GM18868 (cell line): ENCODE results near the gene MEIS2.

Experiments used
- ATAC-seq: cut with Tn5 transposase; IDR thresholded peaks from one replicate; pipeline ENCODE4 v1.9.1; 2021; ENCODE audit warnings: mild to moderate bottlenecking, moderate library complexity; ENCODE audit not compliant: unreplicated experiment

Gene MEIS2

DNA sequence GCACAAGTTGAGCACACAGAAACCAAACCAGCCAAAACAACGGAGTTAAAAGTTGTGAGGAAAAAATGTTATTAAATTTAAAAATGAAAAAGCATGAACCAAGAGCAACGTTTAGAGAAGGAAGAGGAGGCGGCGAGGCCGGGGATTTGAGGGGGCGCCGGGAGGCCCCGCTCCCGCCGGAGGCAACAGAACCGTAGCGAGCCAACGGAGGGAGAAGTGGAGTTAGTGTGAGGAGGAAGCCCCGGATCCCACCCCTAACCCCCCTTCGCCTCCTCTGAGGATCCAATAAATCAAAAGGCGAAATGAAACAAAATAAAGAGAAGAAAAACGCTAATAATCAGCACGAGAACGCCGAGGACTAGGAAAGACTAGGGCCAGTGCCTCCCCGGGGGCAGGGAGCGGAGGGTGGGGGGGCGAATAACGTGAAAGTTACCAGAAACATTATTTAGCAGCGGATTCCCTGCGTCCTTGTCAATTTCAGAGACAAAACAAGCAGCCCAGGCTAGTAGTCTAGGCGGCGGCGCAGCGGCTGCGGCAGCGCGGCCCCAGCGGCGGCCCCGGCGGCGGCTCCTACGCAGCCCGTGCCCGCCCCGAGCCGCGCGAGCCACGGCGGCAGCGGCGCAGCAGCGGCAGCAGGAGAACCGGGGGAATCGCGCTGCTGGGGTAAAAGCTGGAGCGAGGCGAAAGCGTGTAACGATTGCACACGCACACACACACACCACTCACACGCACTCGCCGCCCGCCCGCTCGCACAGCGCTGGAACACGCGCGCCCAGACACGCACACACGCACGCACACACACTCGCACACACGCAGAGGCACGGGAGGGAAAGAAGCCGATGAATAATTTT is 1.7 kb downstream of the MEIS2 start:
- peak; percentile 33 for ATAC-seq

DNA sequence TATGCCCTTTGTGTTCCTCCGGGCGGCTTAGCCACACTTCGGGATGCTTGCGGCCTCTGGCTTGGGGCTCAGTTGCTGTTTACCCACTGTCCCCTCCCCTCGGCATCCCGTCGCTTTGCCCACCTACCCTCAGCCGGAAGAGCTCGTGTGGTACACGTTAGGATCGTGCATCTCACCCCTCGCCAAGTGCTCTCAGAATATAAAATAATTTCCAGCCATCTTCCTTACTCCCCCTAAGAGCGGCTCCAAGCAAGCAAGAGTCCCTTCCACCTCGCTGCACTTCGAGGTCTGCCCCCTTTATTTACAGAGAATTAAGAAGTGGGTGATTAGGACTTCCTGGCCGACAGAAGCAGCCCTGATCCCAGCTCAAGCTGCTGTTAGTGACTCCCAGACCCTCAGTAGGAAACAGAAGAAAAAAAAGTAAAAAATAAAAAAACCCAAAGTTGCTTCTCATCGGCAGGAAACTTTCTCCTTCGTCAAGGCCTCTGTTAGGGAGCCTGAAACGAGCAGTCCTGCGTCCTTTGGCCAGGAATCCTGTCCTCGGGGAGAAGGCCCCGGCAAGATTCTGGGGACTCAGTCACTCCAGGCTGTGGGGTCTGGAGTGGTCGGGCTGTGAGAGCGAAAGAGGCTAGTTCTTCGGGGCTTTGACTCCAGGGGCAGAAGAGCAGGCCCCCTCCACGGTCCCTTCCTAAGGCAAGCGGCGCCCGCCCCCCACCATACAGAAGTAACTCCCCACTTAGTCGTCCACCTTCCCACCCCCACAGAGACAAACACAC is 3.0 kb downstream of the MEIS2 start:
- no peak for ATAC-seq

DNA sequence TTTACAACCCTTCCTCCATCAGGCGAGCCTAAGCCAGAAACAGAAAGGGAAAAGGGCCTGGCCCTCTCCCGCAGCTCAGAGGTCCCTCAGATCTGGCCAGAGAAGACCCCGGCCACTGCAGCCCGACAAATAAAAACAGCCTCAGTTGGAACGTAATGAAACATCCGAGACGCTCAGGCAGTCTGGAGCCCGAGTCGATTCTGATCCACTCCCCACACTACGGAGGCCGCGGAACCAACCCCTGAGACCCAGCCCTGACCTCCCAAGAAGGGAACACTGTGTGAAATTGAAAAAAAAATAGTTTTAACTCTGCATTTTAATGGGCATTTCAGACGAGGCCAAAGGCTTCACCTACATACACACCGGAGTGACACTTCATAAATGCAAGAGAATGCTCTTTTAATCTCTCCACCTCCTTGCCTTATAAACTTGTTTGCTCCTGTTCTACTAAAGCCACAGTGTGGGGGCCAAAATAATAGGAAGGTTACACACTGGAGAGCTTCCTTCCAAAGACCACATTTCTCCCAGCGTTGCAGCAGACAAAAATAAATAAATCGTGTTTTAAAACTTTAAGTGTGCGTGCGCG is 3.7 kb downstream of the MEIS2 start:
- ATAC-seq: no peak

DNA sequence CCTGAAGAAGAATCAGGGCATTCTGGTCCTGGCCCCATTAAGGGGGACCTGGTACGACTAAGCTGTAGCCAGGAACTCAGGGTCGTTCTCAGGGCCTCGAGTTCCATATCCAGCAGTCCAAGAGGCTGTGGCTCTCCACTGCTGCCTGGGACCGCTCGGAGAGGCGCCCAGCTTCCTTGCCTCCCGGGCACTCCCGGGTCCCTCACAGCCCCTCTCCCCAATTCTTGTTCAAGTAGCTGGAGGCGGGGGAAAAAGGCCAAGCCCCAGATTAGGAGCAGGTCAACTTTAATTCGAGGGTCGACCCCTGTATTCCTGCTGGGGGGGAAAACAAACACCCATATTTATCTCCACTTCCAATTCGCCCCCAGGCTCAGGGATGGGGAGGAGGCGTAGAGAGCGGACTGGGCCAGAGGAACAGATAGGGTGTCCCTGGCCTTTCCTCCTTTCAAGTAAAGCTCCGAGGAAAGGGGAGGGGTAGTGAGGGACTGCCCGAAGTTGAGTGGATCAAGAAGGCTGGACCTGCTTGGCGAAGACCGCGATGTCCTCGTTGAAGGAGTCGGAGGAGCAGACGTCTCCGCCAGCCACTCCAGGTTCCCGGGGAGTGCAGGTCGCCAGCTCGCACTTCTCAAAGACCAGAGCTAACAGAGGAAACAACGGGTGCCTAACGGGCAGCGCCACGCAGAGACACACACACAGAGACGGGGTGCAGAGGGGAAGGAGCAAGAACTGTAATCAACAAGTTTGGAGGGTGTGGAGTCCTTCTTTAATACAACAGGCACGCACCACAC is 4.4 kb downstream of the MEIS2 start:
- no peak for ATAC-seq

DNA sequence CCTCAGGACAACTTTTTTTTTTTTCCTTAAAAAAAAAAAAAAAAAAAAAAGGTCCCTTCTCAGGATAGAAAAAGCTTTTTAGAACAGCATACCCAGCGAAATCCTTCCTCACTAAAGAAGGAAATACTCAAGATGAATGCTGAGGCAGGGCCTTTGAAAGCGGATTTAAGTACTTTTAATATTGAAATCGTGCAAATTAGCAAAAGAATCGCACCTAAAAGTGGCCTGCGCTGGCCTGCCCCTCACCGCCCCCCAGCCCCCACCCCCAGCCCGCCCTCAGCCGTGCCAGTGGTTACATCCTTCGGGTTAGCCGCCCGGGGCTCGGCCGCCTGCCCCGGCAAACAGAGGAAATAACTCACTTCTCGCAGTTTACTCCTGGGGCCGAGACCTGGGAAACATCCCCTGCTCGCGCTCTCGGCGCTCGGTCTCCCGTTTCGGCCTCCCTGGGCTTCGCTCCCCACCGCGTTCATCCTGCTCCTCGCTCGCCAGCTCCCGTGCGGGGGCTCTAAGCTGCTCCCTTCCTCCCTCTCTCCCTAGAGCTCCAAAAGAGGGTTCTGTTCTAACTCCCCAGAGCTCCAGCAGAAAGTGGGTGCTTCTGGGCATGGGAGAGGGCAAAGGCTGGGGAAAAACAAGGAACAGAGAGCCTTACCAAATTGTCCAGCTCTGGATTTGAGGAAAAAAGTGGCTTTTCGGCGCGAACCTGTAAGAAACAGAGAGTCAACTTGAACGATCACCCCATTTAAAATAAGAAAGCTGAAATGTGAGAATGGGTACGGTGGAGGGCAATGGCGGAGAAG is 5.2 kb downstream of the MEIS2 start:
- ATAC-seq: no peak

DNA sequence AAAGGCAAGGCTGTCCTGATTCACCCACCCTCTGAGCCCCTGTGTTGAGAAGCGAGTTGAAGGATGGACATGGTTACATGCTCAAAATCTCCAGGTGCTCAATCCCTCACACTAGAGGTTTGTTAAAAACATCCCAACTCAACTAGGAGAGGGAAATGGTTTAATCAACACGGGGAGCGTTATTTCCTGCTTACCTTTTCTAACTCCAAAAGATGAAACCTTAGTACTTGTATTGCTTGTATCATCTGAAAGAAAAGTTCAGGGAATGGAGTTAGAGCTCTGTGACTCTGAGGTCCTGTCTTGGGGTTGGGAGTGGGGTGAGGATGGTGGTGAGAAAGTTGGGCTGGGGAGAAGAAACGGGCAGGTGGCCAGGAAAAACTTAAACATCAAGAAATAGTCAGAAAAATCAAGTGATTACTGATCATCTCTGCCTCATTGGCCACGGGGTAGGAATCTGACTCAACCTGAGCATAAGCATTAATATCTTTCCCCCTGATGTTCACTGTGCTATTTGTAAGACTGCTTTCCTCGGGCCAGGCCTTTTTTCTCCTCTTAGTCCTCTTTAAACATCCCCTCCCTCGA is 5.9 kb downstream of the MEIS2 start:
- no peak for ATAC-seq

DNA sequence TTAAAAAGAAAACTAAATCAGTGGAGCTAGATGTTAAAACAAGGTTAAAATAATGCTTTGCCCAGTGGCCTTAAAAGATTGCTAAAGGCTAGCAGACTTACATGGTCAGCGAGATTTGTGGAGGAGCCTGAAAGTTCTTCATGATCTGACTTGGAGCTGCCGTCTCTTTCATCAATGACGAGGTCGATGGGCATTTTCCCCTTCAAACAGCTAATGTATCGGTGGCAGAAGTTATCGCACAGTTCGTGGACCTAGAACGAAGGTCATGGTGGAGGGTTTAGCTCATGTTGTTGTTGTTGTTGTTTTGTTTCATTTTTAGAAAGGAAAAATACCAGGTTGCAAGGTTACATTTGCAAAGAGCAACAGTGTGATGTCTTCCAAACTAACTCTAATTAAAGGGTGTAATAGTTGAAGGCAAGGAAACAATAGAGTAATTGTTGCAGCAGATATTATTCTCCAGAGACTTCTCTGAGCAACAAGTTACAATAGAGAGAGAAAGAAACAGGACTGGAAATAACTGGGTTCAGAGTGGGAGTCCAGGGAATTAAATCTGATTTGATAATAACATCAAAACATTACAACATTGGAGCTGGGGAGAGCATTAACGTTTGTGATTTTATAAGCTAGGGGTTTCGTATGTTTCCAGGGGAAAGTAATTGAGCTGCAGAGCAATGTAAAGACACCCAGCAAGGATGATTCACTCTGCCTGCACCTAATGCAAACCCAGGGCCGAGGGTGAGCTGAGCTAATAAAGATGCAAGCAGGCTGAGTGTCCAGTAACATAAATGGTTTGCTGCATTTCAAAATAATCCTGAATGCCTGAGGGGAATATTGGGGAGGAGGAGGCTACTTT is 6.6 kb downstream of the MEIS2 start:
- ATAC-seq: no peak

DNA sequence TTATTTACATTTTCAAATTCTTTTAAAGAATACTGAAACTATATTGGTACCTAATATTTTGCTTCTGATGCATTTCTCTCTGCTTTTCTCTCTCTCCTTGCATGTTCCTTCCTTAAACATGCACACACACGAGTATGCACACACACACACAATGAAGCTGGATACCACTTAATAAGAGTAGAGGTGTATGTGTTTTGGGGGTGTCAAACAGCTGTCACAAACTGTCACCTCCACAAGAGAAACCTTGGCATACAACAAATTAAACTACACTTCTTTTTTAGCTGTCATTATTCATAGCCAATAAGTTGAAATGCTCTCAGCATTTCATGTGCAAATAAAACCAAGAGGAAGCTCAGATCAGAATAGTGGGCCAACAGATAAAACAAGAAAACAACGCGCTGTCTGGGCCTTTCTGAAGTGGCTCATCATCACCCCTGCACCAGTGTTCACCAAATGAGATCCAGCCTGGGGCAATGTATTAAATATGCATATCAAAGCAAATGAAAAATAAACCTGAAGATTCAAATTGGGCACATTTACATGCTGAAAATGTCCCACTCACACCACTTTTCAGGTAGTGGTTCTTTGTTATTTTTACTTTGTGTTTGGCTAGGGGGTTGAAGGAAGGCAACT is 9.7 kb downstream of the MEIS2 start:
- no peak for ATAC-seq

DNA sequence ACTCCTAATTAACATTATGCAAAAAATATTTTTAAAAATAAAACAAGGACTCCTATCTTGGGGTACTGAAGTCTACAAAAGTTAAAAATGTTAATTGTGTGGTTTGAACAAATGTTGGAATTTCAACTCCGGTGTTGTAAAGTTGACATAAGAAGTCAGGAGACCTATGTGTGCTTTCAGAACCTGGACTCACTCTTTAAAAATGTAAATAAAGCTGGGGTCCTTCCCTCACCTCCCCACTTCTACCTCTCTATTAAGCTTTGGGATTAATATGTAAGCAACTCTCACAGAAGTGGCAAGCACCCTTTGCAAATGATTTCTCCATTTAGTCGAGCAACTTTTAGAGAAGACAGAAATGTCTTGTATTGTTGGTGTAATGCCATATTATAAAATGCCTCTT is 11.9 kb downstream of the MEIS2 start:
- ATAC-seq: no peak

DNA sequence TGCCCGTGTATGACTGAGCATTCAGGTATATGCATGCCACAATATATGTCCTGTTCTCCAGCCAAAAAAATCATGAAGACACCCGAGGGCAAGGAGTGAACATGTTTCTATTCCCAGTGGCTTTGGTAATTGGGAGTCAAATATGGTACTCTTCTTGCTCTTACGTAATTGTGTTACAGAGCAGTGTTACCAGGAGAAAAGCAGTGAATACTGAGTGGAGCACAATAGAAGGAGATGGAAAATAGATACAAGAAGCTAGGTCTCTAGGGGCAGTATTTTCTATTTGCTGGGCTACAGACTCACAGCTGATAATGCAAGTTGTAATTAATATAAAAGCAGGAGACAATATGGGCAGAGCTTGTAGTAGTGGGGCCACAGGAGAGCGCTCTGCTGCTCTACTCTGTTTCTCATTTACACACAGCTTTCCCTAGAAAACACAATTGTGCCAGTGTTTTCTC is 13.2 kb downstream of the MEIS2 start:
- no peak for ATAC-seq

DNA sequence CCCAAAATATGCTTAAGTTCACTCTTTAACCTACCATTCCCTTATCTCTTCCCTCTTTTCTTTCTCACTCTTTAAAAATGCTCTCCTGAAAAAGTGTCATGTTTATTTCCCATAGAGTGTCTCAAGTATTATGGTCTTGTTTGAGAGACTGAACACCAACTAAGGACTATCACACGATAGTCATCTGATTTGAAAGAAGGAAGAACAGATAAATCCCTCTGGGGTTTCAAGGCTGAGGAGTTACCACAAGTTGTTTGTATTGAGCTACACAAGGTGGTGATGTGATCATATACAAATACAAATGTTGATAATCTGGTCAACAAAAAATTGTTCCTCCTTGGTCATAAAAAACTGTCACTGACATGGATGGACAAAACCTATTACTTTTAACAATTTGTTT is 13.8 kb downstream of the MEIS2 start:
- no peak for ATAC-seq

DNA sequence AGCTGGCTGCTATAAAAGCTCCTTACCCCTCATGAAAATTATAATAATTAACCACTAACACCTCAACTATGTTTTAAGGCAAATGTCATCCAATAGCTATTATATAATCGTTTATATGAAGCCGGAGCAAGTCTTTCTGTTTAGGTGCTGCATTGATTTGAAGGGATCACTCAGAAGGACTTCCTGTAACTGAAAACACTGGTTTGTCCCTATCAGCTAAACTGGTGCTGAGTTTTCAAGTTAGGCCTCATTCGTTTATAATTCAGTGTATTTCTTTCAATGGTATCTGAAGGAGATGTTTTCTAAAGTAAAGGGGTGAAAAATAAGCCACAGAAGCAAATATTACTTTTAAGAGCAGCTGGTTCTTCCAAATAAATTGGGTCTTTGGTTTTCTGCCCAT is 14.2 kb downstream of the MEIS2 start:
- no peak for ATAC-seq

DNA sequence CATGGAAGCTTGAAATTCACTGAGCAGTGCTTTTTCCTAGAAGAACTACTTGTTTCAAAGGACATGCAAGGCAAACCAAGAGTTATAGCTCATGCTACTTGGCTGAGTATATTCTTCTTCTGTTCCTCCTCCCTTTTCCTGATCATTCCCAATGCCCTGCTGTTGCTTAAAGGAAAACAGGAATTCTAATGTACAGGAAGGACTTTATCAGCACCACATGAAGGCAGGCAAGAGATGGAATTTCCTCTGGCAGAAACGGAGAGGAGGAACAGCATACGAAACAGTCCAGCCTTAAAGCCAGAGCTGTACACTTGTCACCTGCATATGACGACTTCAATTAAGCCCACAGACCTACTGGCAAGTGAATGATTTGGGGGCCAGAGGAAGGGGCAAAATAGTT is 15.7 kb downstream of the MEIS2 start:
- ATAC-seq: no peak

DNA sequence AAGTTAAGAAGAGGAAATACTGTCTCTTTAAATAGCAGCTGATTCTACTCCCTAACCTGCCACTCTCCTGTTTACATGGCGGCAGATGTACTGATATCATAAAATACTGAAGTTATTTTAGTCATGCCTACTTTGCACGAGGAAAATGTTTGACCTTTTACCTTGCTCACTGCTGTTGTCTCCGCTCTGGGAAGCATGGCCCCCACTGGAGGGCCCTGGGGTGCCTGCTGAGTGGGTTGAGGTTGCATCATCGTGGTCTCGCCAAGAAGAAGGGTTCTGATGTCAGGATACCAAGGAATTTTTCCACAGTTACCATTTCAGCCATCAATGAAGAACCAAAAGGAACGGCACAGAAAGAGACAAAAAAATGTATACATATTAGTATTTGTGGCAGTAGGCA is 16.7 kb downstream of the MEIS2 start:
- ATAC-seq: no peak

DNA sequence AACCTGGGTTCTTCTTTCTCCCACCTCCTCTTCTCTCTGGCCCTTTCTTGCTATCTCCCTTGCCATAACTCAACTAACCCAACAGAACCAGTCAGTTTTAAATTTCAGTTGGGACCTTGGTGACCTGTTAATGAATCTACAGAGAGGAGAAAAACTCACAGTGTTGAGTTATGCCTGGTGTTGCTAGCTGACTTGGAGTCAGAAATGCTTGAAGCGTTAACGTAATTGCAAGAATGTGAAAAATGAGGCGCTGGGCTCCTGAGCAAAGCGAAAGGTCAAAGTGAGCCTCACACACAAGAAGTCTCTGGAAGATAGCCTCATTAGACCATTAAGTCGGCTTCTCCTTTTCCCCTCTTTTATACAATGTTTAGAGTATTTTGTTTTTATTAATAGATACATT is 18.4 kb downstream of the MEIS2 start:
- ATAC-seq: no peak

DNA sequence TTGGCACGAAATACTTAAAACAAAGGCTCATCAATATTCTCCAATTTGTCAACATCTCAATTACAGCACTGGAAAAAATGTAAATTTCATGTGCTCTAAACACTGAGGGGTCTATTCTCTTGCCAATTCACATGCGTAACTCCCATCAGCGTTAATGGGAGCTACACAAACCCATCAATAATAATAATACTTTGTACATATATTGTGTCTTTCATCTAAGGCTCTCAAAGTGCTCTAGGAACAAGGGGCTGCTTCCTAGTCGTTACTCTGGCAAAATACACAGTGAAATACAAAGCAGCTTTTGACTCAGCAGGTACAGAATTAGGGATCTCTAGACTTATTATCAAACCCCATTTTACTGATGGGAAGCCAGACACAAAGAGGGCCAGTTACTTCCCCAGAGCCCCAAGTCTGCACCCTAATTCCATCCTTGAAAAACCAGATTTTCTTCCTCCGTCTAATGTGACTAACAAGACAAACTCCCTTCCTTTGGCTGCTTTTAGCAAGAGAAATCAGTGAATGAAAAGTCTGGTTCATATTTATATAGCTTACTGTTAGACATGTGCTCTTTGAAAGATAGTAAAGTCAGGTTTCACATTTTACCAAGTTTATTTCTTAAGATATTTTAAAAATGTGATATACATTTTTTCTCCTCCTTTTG is 20.0 kb downstream of the MEIS2 start:
- ATAC-seq: no peak

DNA sequence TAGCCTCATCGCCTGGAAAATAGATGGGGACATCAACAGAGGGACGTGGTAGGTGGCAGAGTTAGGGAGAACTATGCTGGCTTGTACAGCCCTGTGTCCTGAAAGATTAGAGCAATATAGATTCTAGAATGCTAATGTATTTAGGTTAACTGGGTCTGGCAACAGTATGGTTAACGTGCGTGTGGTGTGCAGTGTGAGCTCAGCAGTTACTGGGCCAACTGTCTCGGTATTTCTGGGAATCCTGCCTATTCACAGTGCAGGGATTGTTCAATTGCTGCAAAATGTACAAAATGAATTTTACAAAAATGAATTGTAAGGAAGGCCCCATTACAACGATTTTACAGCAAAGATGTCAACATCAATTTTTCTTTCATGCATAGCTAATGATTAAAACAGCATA is 20.6 kb downstream of the MEIS2 start:
- no peak for ATAC-seq

DNA sequence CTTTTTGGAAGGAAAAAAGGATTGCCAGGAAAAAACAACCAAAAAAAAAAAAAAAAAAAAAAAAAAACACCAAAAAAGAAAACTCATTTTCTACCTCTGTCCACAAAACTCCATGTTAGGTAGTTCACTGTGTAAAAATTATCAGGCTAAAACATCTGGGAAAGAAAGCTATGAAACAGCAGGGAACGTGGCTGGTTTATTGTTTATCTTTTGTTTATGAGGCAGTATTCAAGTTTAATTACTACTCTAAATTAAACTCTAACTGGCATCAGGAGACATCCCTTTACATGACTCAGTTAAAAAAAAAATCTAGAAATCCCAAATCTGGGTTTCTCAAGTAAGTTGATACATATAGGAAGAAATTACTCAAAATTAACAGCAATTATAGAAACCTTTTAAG is 21.8 kb downstream of the MEIS2 start:
- no peak for ATAC-seq
